C4-2B (cell line): Measurements from ENCODE around the gene CAMKK1.

Experiments
- H3K27ac ChIP-seq: fragments of 450-650 bp; 2 replicates; pipeline ENCODE4 v1.5.1; 2017
- CTCF ChIP-seq: fragments of 450-650 bp; conservative IDR thresholded peaks from 2 replicates; pipeline ENCODE4 v1.5.1; 2017; ENCODE audit warnings: mild to moderate bottlenecking
- ZFX ChIP-seq: fragments of 450-650 bp; IDR thresholded peaks from 2 replicates; pipeline ENCODE4 v1.6.1; 2017

CAMKK1 gene

DNA sequence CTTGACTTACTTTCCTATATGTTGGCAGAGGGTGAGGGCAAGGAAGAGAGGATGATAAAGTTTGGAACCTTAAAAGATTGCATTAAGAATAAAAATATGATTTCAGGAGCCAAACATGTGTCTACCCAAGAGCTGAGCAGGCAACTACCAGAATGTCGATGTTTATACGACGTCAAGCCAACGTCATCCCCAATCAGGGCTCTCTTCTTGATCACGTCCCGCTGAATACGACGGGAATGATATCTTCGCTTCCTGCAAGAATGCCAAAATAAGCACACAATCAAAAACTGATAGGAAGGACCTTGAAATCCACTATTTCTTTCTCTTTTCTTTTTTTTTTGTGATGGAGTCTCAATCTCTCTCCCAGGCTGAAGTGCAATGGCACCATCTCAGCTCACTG, 71.8 kb downstream of the CAMKK1 start:
- TF ChIP-seq CTCF (no peak), ZFX (no peak)
- no peak overlapping the region for H3K27ac ChIP-seq

GRCh38 chr17:3818786-3819185, 74.1 kb downstream of the CAMKK1 start:
- H3K27ac ChIP-seq, result no peak overlapping the region
- TF ChIP-seq ZFX (no peak), CTCF (no peak)

DNA sequence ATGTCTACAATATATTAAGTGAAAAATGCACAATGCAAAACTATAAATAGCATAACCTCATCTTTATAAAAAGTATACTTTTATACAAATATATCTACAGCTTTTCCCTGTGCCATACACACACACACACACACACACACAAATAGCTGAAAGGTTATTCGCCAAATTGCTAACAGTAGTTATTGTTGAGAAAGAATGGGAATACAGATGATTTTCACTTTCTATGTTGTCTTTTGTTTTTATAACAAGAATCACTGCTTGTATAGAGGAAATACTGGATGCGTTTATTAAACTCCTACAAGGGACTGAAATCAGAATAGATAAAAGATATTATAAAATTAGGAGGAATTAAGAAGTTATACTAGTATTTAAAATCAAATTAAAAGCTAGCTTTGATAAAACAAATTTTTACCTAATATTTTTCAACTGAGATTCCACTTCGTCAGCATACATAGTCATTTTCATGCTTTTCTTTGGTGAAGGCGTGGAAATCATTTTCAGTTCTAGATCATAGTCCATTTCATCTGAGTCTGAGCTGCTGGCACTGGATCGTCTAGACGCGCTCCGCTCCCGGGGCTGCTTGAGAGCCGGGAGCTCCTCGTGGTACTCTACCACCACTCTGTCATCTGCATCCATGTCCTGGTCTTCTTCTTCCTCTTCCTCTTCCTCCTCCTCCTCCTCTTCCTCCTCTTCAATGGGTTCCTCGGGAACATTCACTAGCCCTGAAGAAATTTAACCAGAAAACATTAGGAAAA, 74.8 kb downstream of the CAMKK1 start:
- H3K27ac ChIP-seq, result no peak overlapping the region
- TF ChIP-seq ZFX, result no peak
- TF ChIP-seq CTCF, result no peak

GRCh38 chr17:3815925-3816324, 76.9 kb downstream of the CAMKK1 start:
- H3K27ac ChIP-seq, result no peak overlapping the region
- TF ChIP-seq ZFX (no peak), CTCF (no peak)

- TF ChIP-seq ZFX, result no peak
- no peak for TF ChIP-seq CTCF
- no peak overlapping the region for H3K27ac ChIP-seq
Observed at GRCh38 chr17:3815122-3815521, 77.7 kb downstream of the CAMKK1 start.

DNA sequence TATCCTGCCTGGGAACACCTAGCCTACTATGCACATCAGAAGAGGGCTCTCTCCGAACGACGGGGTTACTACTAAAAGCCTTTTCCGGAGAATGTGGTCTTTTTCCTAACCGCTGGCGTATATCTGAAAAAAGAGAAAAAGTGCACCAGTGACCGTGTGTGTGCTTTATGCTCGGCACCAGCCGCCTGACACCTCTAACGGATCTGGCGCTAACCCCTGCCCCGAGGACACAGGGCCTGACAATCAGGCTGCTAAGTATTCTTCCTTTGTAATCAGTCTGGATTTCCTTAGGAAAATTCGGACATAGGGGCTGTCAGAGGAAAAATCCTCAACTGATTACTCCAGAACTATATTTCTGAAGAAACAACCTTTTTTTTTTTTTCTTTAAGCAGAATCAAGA, 78.5 kb downstream of the CAMKK1 start:
- H3K27ac ChIP-seq, result no peak overlapping the region
- TF ChIP-seq CTCF (no peak), ZFX (no peak)

DNA sequence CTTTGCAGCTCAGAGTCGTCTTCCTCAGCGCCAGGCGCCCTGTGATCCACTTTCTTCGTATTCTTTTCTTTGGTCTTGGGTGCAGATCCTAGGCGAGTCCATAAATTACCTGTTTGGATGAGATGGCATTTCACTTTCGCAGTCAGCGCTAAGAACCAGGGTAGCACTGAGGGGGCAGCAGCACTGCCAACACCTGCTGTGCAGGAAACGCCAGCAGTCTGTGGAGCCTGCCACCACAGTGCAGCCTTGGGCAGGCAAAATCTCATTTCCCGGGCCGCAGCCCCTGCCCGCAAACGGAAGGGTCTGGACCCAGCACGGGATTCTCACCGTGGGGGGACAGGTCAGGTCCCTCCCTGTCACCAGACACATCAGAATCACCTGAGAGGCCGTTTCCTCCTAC, 79.7 kb downstream of the CAMKK1 start:
- H3K27ac ChIP-seq, result no peak overlapping the region

More for the DNA sequence above, 79.7 kb downstream of the CAMKK1 start:
- TF ChIP-seq CTCF, result no peak
- TF ChIP-seq ZFX, result no peak
